ENCODE results near the gene ZMYM4.

DNA sequence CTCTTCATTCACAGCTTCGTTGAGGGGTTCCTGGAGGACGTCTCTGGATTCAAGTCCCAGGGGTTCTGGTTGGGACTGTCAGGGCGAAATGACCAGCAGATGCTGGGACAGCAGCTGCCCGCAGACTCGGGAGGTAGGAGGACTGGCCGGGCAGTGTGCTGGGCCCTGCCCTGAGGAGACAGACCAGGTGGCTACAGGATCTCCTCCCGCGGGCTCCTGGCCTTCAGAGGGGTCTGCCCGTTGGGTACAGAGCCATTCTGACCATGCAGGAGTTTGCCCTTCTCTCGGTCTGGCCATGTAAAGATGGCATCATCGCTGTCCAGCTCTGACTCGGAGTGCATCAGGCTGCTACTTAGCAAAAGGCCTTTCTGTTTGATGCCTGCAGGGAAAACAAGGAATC lies 166.2 kb downstream of the ZMYM4 start:
- TF ChIP-seq, protein P1, sequence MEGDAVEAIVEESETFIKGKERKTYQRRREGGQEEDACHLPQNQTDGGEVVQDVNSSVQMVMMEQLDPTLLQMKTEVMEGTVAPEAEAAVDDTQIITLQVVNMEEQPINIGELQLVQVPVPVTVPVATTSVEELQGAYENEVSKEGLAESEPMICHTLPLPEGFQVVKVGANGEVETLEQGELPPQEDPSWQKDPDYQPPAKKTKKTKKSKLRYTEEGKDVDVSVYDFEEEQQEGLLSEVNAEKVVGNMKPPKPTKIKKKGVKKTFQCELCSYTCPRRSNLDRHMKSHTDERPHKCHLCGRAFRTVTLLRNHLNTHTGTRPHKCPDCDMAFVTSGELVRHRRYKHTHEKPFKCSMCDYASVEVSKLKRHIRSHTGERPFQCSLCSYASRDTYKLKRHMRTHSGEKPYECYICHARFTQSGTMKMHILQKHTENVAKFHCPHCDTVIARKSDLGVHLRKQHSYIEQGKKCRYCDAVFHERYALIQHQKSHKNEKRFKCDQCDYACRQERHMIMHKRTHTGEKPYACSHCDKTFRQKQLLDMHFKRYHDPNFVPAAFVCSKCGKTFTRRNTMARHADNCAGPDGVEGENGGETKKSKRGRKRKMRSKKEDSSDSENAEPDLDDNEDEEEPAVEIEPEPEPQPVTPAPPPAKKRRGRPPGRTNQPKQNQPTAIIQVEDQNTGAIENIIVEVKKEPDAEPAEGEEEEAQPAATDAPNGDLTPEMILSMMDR (IDR thresholded peaks at IDR 0.05), result no peak
- TF ChIP-seq HMGA2 (CRISPR knock-in tag; IDR thresholded peaks at IDR 0.05) (no peak), ZNF121 (CRISPR knock-in tag; IDR thresholded peaks at IDR 0.05) (no peak), FOXP1 (CRISPR knock-in tag; IDR thresholded peaks at IDR 0.05; ENCODE audit: borderline replicate concordance) (no peak), TP53 (CRISPR knock-in tag; IDR thresholded peaks at IDR 0.05) (no peak), SMAD3 (CRISPR knock-in tag; IDR thresholded peaks at IDR 0.05; ENCODE audit: borderline replicate concordance) (no peak), CREB1 (CRISPR knock-in tag; IDR thresholded peaks at IDR 0.05) (no peak)
- TF ChIP-seq, protein P2, sequence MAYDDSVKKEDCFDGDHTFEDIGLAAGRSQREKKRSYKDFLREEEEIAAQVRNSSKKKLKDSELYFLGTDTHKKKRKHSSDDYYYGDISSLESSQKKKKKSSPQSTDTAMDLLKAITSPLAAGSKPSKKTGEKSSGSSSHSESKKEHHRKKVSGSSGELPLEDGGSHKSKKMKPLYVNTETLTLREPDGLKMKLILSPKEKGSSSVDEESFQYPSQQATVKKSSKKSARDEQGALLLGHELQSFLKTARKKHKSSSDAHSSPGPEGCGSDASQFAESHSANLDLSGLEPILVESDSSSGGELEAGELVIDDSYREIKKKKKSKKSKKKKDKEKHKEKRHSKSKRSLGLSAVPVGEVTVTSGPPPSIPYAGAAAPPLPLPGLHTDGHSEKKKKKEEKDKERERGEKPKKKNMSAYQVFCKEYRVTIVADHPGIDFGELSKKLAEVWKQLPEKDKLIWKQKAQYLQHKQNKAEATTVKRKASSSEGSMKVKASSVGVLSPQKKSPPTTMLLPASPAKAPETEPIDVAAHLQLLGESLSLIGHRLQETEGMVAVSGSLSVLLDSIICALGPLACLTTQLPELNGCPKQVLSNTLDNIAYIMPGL (CRISPR knock-in tag; IDR thresholded peaks at IDR 0.05), result no peak
- TF ChIP-seq, protein P3, sequence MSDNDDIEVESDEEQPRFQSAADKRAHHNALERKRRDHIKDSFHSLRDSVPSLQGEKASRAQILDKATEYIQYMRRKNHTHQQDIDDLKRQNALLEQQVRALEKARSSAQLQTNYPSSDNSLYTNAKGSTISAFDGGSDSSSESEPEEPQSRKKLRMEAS (CRISPR knock-in tag; IDR thresholded peaks at IDR 0.05), result no peak
- TF ChIP-seq, protein P4, sequence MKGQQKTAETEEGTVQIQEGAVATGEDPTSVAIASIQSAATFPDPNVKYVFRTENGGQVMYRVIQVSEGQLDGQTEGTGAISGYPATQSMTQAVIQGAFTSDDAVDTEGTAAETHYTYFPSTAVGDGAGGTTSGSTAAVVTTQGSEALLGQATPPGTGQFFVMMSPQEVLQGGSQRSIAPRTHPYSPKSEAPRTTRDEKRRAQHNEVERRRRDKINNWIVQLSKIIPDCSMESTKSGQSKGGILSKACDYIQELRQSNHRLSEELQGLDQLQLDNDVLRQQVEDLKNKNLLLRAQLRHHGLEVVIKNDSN (CRISPR knock-in tag; IDR thresholded peaks at IDR 0.05), result no peak
- TF ChIP-seq, protein P5, sequence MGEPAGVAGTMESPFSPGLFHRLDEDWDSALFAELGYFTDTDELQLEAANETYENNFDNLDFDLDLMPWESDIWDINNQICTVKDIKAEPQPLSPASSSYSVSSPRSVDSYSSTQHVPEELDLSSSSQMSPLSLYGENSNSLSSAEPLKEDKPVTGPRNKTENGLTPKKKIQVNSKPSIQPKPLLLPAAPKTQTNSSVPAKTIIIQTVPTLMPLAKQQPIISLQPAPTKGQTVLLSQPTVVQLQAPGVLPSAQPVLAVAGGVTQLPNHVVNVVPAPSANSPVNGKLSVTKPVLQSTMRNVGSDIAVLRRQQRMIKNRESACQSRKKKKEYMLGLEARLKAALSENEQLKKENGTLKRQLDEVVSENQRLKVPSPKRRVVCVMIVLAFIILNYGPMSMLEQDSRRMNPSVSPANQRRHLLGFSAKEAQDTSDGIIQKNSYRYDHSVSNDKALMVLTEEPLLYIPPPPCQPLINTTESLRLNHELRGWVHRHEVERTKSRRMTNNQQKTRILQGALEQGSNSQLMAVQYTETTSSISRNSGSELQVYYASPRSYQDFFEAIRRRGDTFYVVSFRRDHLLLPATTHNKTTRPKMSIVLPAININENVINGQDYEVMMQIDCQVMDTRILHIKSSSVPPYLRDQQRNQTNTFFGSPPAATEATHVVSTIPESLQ (CRISPR knock-in tag; IDR thresholded peaks at IDR 0.05), result no peak

Data from WTC11 (cell line).